Ascending aorta (tissue), 2 donors: Measurements from ENCODE around the gene TSPAN4. TPM values are rescaled to one million over a fixed set of nuclear protein-coding genes. Genes with fewer than 3 reads are reported as not detected.

ENCODE experiments used
- DNase-seq, 2 donors: peaks; one replicate each; pipeline ENCODE4 v3.0.0-alpha.2; 2019; ENCODE audit warnings: low spot score in 2 of 2
- H3K27ac ChIP-seq, 2 donors: fragments of 200-600 bp; sonication (generic); one replicate each; pipeline ENCODE4 v1.5.1; 2016 to 2017; ENCODE audit warnings: mild to moderate bottlenecking in 1 of 2
- H3K27me3 ChIP-seq: fragments of 200-600 bp; sonication (generic); one replicate; pipeline ENCODE4 v1.5.1; 2017
- H3K36me3 ChIP-seq, 2 donors: fragments of 200-600 bp; sonication (generic); one replicate each; pipeline ENCODE4 v1.5.1; 2016
- H3K4me1 ChIP-seq, 2 donors: fragments of 200-600 bp; sonication (generic); one replicate each; pipeline ENCODE4 v1.5.1; 2016 to 2017; ENCODE audit warnings: mild to moderate bottlenecking in 1 of 2
- H3K4me3 ChIP-seq, 2 donors: fragments of 200-600 bp; sonication (generic); one replicate each; pipeline ENCODE4 v1.5.1; 2016 to 2017; ENCODE audit warnings: mild to moderate bottlenecking in 1 of 2
- H3K9me3 ChIP-seq, 2 donors: fragments of 200-600 bp; sonication (generic); one replicate each; pipeline ENCODE4 v1.5.1; 2016
- intact Hi-C: fragments of 100-400 bp; cut with DNase I; formaldehyde crosslinking; loops from one replicate; pipeline ENCODE4 v1.15.1; 2023
- total RNA-seq: library from RNA; depleted of rRNA; stranded (reverse); fragments of >200 nt; gene quantifications from one replicate; pipeline ENCODE4 v1.1.0, GENCODE V29; 2016
- TF ChIP-seq, protein P1 (sequence below), 3 experiments: fragments of 200-600 bp in 2 of 3; fragments of 450-650 bp in 1 of 3; sonication (generic) in 2 of 3; IDR thresholded peaks; one replicate each; pipeline ENCODE4 v1.5.1; 2016 to 2019; ENCODE audit warnings: antibody characterized with exemption in 3 of 3, mild to moderate bottlenecking in 1 of 3, moderate library complexity in 1 of 3

Gene TSPAN4
- total RNA-seq, 1 donor from 2014 or later, result 252 TPM

DNA sequence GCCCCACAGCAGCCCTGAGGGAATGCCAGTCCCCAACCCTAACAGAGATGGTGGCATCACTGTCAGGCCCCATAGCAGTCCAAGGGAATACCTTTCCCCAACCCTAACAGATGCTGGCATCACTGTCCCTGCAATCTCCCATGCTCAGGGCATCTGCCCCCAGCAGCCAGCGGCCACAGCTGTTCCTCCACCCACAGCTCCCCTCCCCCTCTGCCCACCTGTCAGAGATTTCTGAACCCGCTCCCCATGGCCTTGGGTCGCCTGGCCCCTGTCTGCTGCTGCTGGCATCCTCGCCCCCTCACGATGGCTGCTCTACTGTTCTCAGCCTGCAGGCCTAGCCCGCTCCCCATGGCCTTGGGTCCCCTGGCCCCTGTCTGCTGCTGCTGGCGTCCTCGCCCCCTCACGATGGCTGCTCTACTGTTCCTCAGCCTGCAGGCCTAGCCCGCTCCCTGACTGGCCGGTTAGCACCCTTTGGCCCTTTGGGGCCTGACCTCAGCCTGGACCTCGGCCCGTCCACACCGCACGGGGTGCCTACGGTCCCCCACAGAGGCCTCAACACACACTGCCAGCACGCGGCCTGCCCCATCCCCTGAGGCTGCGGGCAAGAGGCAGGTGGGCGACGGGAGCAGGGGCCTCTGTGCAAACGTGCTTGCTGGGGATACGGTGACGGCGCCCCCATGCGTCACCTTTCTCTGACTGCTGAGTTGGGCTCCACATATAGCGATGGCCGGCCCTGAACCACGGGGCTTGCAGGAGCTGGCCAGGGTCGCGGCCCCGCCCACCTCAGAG lies 47.2 kb downstream of the TSPAN4 start:
- no peak for DNase-seq
- intact Hi-C loops, result no loop called here
- Histone ChIP-seq H3K4me1 (no peaks in the 10 kb centered on the region), H3K4me3 (no peak overlapping the region), H3K9me3 (no peaks in the 10 kb centered on the region), H3K27me3 (no peaks in the 10 kb centered on the region), H3K27ac (no peak overlapping the region), H3K36me3 (peaks cover 9 to 11% of the 10 kb centered on the region in 2 donors)
- TF ChIP-seq, protein P1, sequence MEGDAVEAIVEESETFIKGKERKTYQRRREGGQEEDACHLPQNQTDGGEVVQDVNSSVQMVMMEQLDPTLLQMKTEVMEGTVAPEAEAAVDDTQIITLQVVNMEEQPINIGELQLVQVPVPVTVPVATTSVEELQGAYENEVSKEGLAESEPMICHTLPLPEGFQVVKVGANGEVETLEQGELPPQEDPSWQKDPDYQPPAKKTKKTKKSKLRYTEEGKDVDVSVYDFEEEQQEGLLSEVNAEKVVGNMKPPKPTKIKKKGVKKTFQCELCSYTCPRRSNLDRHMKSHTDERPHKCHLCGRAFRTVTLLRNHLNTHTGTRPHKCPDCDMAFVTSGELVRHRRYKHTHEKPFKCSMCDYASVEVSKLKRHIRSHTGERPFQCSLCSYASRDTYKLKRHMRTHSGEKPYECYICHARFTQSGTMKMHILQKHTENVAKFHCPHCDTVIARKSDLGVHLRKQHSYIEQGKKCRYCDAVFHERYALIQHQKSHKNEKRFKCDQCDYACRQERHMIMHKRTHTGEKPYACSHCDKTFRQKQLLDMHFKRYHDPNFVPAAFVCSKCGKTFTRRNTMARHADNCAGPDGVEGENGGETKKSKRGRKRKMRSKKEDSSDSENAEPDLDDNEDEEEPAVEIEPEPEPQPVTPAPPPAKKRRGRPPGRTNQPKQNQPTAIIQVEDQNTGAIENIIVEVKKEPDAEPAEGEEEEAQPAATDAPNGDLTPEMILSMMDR (IDR thresholded peaks at IDR 0.05), result no peak

- no peak overlapping the region for H3K27ac ChIP-seq
- no peaks in the 10 kb centered on the region for H3K4me1 ChIP-seq
- TF ChIP-seq, protein P1 (IDR thresholded peaks at IDR 0.05), result no peak
- no peaks in the 10 kb centered on the region for H3K9me3 ChIP-seq
- peaks cover 9 to 11% of the 10 kb centered on the region in 2 donors for H3K36me3 ChIP-seq
- intact Hi-C loops, result no loop called here
- H3K4me3 ChIP-seq, result no peak overlapping the region
- H3K27me3 ChIP-seq, result no peaks in the 10 kb centered on the region
- no peak for DNase-seq
Observed at GRCh38 chr11:890794-891540, 48.3 kb downstream of the TSPAN4 start.

GRCh38 chr11:893008-893654 lies 50.5 kb downstream of the TSPAN4 start:
- no peaks in the 10 kb centered on the region for H3K27me3 ChIP-seq
- H3K27ac ChIP-seq, result no peak overlapping the region
- no peaks in the 10 kb centered on the region for H3K9me3 ChIP-seq
- DNase-seq, result no peak
- no peaks in the 10 kb centered on the region for H3K4me1 ChIP-seq
- peaks cover 2 to 5% of the 10 kb centered on the region in 2 donors for H3K36me3 ChIP-seq
- no peak overlapping the region for H3K4me3 ChIP-seq
- TF ChIP-seq, protein P1 (IDR thresholded peaks at IDR 0.05), result no peak
- intact Hi-C loops, result no loop called here

GRCh38 chr11:894575-895201 lies 52.0 kb downstream of the TSPAN4 start:
- intact Hi-C loops, result no loop called here
- Histone ChIP-seq H3K27ac (no peak overlapping the region), H3K9me3 (no peaks in the 10 kb centered on the region), H3K27me3 (no peaks in the 10 kb centered on the region), H3K36me3 (peaks cover 16 to 19% of the 10 kb centered on the region in 2 donors), H3K4me3 (no peak overlapping the region), H3K4me1 (no peaks in the 10 kb centered on the region)
- TF ChIP-seq, protein P1 (IDR thresholded peaks at IDR 0.05), result no peak
- DNase-seq, result no peak

GRCh38 chr11:895331-896110 lies 52.9 kb downstream of the TSPAN4 start:
- intact Hi-C loops, result no loop called here
- no peak overlapping the region for H3K4me3 ChIP-seq

More at GRCh38 chr11:895331-896110, 52.9 kb downstream of the TSPAN4 start:
- H3K27ac ChIP-seq, result no peak overlapping the region
- no peaks in the 10 kb centered on the region for H3K27me3 ChIP-seq
- H3K36me3 ChIP-seq, result peaks cover 24 to 25% of the 10 kb centered on the region in 2 donors
- TF ChIP-seq, protein P1 (IDR thresholded peaks at IDR 0.05), result no peak
- H3K9me3 ChIP-seq, result no peaks in the 10 kb centered on the region
- H3K4me1 ChIP-seq, result no peaks in the 10 kb centered on the region
- DNase-seq, result no peak
